Peyer's patch (tissue), 4 donors: ENCODE measurements around the gene ZBTB16. TPM values are rescaled to one million over a fixed set of nuclear protein-coding genes. Genes with fewer than 3 reads are reported as not detected.

Experiments
- DNase-seq, 3 donors: peaks; one replicate each; pipeline ENCODE4 v3.0.0-alpha.2; 2017 to 2019
- H3K27ac ChIP-seq, 4 donors: fragments of 200-600 bp; sonication (generic); one replicate each; pipeline ENCODE4 v1.5.1; 2016 to 2019
- H3K27me3 ChIP-seq, 2 donors: fragments of 200-600 bp; sonication (generic); one replicate each; pipeline ENCODE4 v1.5.1; 2019
- H3K36me3 ChIP-seq, 3 donors: fragments of 200-600 bp; sonication (generic); one replicate each; pipeline ENCODE4 v1.5.1; 2016 to 2019
- H3K4me1 ChIP-seq, 4 donors: fragments of 200-600 bp; sonication (generic); one replicate each; pipeline ENCODE4 v1.5.1; 2016 to 2019
- H3K4me3 ChIP-seq, 4 donors: fragments of 200-600 bp; sonication (generic); 1 replicate in 3 of 4; 2 replicates in 1 of 4; pipeline ENCODE4 v1.5.1; 2016 to 2019; ENCODE audit warnings: mild to moderate bottlenecking in 1 of 4
- H3K9me3 ChIP-seq, 4 donors: fragments of 200-600 bp; sonication (generic); one replicate each; pipeline ENCODE4 v1.5.1; 2016 to 2019; ENCODE audit warnings: mild to moderate bottlenecking in 1 of 4
- CTCF ChIP-seq, 6 experiments: fragments of 450-650 bp in 4 of 6; fragments of 200-600 bp in 2 of 6; sonication (generic) in 1 of 6; IDR thresholded peaks; one replicate each; pipeline ENCODE4 v1.5.1; 2017 to 2019; ENCODE audit warnings: antibody characterized with exemption in 6 of 6, mild to moderate bottlenecking in 3 of 6, moderate library complexity in 1 of 6
- POLR2A ChIP-seq, 2 donors: fragments of 450-650 bp; IDR thresholded peaks; one replicate each; pipeline ENCODE4 v1.5.1; 2017; ENCODE audit warnings: antibody characterized with exemption in 2 of 2, mild to moderate bottlenecking in 2 of 2, moderate library complexity in 2 of 2
- total RNA-seq, 4 donors: library from RNA; depleted of rRNA; stranded (reverse); fragments of >200 nt; gene quantifications; one replicate each; pipeline ENCODE4 v1.1.0, GENCODE V29; 2016

ZBTB16 gene
- total RNA-seq, 4 donors from 2014 or later, result 84.8 to 257 (median 155) TPM

- no peak for TF ChIP-seq CTCF (IDR thresholded peaks at IDR 0.05)
- TF ChIP-seq POLR2A (IDR thresholded peaks at IDR 0.05), result peak in 1 of 2 donors; percentile 19
- Histone ChIP-seq H3K4me3 (no peak overlapping the region), H3K36me3 (peaks cover 0 to 16% (median 0%) of the 10 kb centered on the region in 3 donors), H3K27me3 (no peaks in the 10 kb centered on the region), H3K9me3 (no peaks in the 10 kb centered on the region), H3K4me1 (peaks cover 15 to 43% (median 24%) of the 10 kb centered on the region in 4 donors), H3K27ac (peak overlapping the region; percentile 65 to 94 (median 86))
- DNase-seq, result peak in 2 of 3 donors; percentile 76 to 91
These were observed 123.6 kb downstream of the ZBTB16 start for GRCh38 chr11:114183044-114183511.

GRCh38 chr11:114185436-114185835 lies 125.9 kb downstream of the ZBTB16 start:
- peaks cover 0 to 28% (median 0%) of the 10 kb centered on the region in 3 donors for H3K36me3 ChIP-seq
- DNase-seq, result peak in 1 of 3 donors; percentile 67
- no peaks in the 10 kb centered on the region for H3K27me3 ChIP-seq
- TF ChIP-seq POLR2A (IDR thresholded peaks at IDR 0.05) (no peak), CTCF (IDR thresholded peaks at IDR 0.05) (no peak)
- H3K4me3 ChIP-seq, result no peak overlapping the region
- H3K9me3 ChIP-seq, result no peaks in the 10 kb centered on the region
- peak overlapping the region in 1 of 4 donors; percentile 74 for H3K27ac ChIP-seq
- peaks cover 3 to 24% (median 12%) of the 10 kb centered on the region in 4 donors for H3K4me1 ChIP-seq

GRCh38 chr11:114187173-114187572 lies 127.7 kb downstream of the ZBTB16 start:
- H3K27me3 ChIP-seq, result no peaks in the 10 kb centered on the region
- H3K4me3 ChIP-seq, result no peak overlapping the region
- peaks cover 0 to 14% (median 9%) of the 10 kb centered on the region in 4 donors for H3K4me1 ChIP-seq
- peak overlapping the region; percentile 15 to 74 (median 49) for H3K27ac ChIP-seq
- no peaks in the 10 kb centered on the region for H3K9me3 ChIP-seq
- peak in 2 of 3 donors; percentile 67 to 73 for DNase-seq
- peaks cover 0 to 36% (median 0%) of the 10 kb centered on the region in 3 donors for H3K36me3 ChIP-seq
- TF ChIP-seq CTCF (IDR thresholded peaks at IDR 0.05) (no peak), POLR2A (IDR thresholded peaks at IDR 0.05) (no peak)

- no peak overlapping the region for H3K4me3 ChIP-seq
- H3K27me3 ChIP-seq, result no peaks in the 10 kb centered on the region
- no peak overlapping the region for H3K27ac ChIP-seq
- no peak for TF ChIP-seq CTCF (IDR thresholded peaks at IDR 0.05)
- no peak for TF ChIP-seq POLR2A (IDR thresholded peaks at IDR 0.05)
- no peak for DNase-seq
- H3K36me3 ChIP-seq, result peaks cover 0 to 36% (median 0%) of the 10 kb centered on the region in 3 donors
- H3K4me1 ChIP-seq, result no peaks in the 10 kb centered on the region
- no peaks in the 10 kb centered on the region for H3K9me3 ChIP-seq
These were observed 129.5 kb downstream of the ZBTB16 start for GRCh38 chr11:114188851-114189570.

GRCh38 chr11:114190630-114191029 lies 131.1 kb downstream of the ZBTB16 start:
- TF ChIP-seq CTCF (IDR thresholded peaks at IDR 0.05) (no peak), POLR2A (IDR thresholded peaks at IDR 0.05) (no peak)
- Histone ChIP-seq H3K36me3 (peaks cover 0 to 36% (median 0%) of the 10 kb centered on the region in 3 donors), H3K9me3 (no peaks in the 10 kb centered on the region), H3K4me1 (peaks cover 0 to 12% (median 0%) of the 10 kb centered on the region in 4 donors), H3K27me3 (no peaks in the 10 kb centered on the region), H3K4me3 (no peak overlapping the region), H3K27ac (no peak overlapping the region)
- DNase-seq, result no peak
